B cell (primary cell): ENCODE measurements around the gene CLDN24. TPM values are rescaled to one million over a fixed set of nuclear protein-coding genes. Genes with fewer than 3 reads are reported as not detected.

Experiments used
- ATAC-seq: fragments of 200-7000 bp; cut with Tn5 transposase; one replicate; pipeline ENCODE4 v1.10.0; 2021; ENCODE audit warnings: low read depth, mild to moderate bottlenecking, moderate number of reproducible peaks, moderate library complexity
- CTCF ChIA-PET: fragments of 350-600 bp; sonication (Branson Sonifier 250); formaldehyde crosslinking; loops from one replicate; lab custom pipeline; 2021; ENCODE audit warnings: antibody characterized with exemption, inconsistent platforms; lab: Charles Lee
- POLR2A ChIA-PET: fragments of 350-600 bp; sonication (Branson Sonifier 250); formaldehyde crosslinking; loops from one replicate; lab custom pipeline; 2021; ENCODE audit warnings: antibody characterized with exemption; lab: Charles Lee
- DNase-seq: peaks from one replicate; pipeline ENCODE4 v3.0.0; 2013
- H2AFZ ChIP-seq: 2 replicates; pipeline ENCODE4 v1.6.1; 2012; ENCODE audit warnings: mild to moderate bottlenecking, low read depth, low read length; ENCODE audit not compliant: insufficient read depth, poor library complexity, severe bottlenecking
- H3K27ac ChIP-seq, 2 donors: 1 replicate in 1 of 2; 2 replicates in 1 of 2; pipeline ENCODE4 v1.5.1; 2012 to 2013; ENCODE audit warnings: low read length in 2 of 2, mild to moderate bottlenecking in 2 of 2, moderate library complexity in 1 of 2
- H3K27me3 ChIP-seq, 4 experiments: fragments of 200-600 bp in 1 of 4; sonication (generic) in 1 of 4; replicated peaks in 1 of 4; 1 replicate in 2 of 4; 2 replicates in 2 of 4; pipeline versions ENCODE4 v1.6.1 to v1.7.0; 2013 to 2016; ENCODE audit warnings: low read length in 3 of 4, mild to moderate bottlenecking in 2 of 4, mixed read lengths in 1 of 4, moderate library complexity in 1 of 4; ENCODE audit not compliant: insufficient read depth in 4 of 4, control insufficient read depth in 3 of 4; ENCODE audit errors: control extremely low read depth in 1 of 4
- H3K36me3 ChIP-seq, 2 experiments: replicated peaks in 1 of 2; 1 replicate in 1 of 2; 2 replicates in 1 of 2; pipeline versions ENCODE4 v1.6.1 to v1.7.1; 2013; ENCODE audit warnings: low read length in 1 of 2; ENCODE audit not compliant: insufficient read depth in 2 of 2, control insufficient read depth in 1 of 2; ENCODE audit errors: control extremely low read depth in 1 of 2, extremely low read depth in 1 of 2
- H3K4me1 ChIP-seq, 2 donors: fragments of 200-600 bp in 1 of 2; sonication (generic) in 1 of 2; 1 replicate in 1 of 2; 2 replicates in 1 of 2; pipeline versions ENCODE4 v1.5.1 to v1.6.1; 2013 to 2017; ENCODE audit warnings: low read length in 2 of 2; ENCODE audit not compliant: control insufficient read depth in 2 of 2, insufficient read depth in 2 of 2
- H3K4me2 ChIP-seq: replicated peaks from 2 replicates; pipeline ENCODE3; 2012; ENCODE audit warnings: mild to moderate bottlenecking, low read depth, low read length; ENCODE audit not compliant: poor library complexity, severe bottlenecking
- H3K4me3 ChIP-seq, 5 experiments: fragments of 200-600 bp in 1 of 5; sonication (generic) in 1 of 5; 1 replicate in 3 of 5; 2 replicates in 2 of 5; pipeline versions ENCODE4 v1.5.1 to v1.7.0; 2011 to 2016; ENCODE audit warnings: low read length in 4 of 5, mild to moderate bottlenecking in 4 of 5, low read depth in 2 of 5, control low read depth in 1 of 5, moderate library complexity in 1 of 5; ENCODE audit not compliant: insufficient read depth in 1 of 5; ENCODE audit errors: control extremely low read depth in 1 of 5, extremely low read depth in 1 of 5
- H3K79me2 ChIP-seq: fragments of 200-600 bp; sonication (generic); one replicate; pipeline ENCODE4 v1.6.0; 2016; ENCODE audit warnings: low read length; ENCODE audit not compliant: control insufficient read depth, insufficient read depth
- H3K9ac ChIP-seq: fragments of 200-600 bp; sonication (generic); 2 replicates; pipeline ENCODE4 v1.6.1; 2017; ENCODE audit warnings: mild to moderate bottlenecking, low read length, moderate library complexity
- H3K9me3 ChIP-seq, 3 donors: one replicate each; pipeline versions ENCODE4 v1.6.1 to v1.7.1; 2013; ENCODE audit warnings: low read length in 2 of 3; ENCODE audit not compliant: control insufficient read depth in 2 of 3, insufficient read depth in 1 of 3; ENCODE audit errors: control extremely low read depth in 1 of 3
- H4K20me1 ChIP-seq: 2 replicates; pipeline ENCODE4 v1.6.0; 2012; ENCODE audit warnings: mild to moderate bottlenecking, low read length; ENCODE audit not compliant: insufficient read depth, control insufficient read depth, poor library complexity, severe bottlenecking
- H3K27ac Mint-ChIP-seq: one replicate; pipeline ENCODE4 v1.8.0; 2021; ENCODE audit warnings: mixed read lengths
- H3K27me3 Mint-ChIP-seq: one replicate; pipeline ENCODE4 v1.8.0; 2021; ENCODE audit warnings: mixed read lengths
- H3K4me1 Mint-ChIP-seq: one replicate; pipeline ENCODE4 v1.8.0; 2021; ENCODE audit warnings: mixed read lengths
- H3K4me3 Mint-ChIP-seq: one replicate; pipeline ENCODE4 v1.8.0; 2021; ENCODE audit warnings: mixed read lengths
- H3K9me3 Mint-ChIP-seq: one replicate; pipeline ENCODE4 v1.8.0; 2022; ENCODE audit warnings: mixed read lengths; ENCODE audit not compliant: insufficient read depth
- CTCF ChIP-seq: fragments of 200-600 bp; IDR thresholded peaks from one replicate; pipeline ENCODE4 v1.8.0; 2022; ENCODE audit warnings: antibody characterized with exemption, mild to moderate bottlenecking
- EZH2 ChIP-seq: IDR thresholded peaks from 2 replicates; pipeline ENCODE4 v1.6.1; 2012; ENCODE audit warnings: borderline replicate concordance, low read depth, mild to moderate bottlenecking, moderate library complexity, low read length; ENCODE audit not compliant: insufficient read depth, poor library complexity, severe bottlenecking
- WGBS: methylation state at CpG from one replicate; pipeline ENCODE4 v1.1.5; 2013; ENCODE audit warnings: missing lambda C conversion rate; ENCODE audit not compliant: insufficient coverage; 5-methylcytosine and 5-hydroxymethylcytosine counted together
- intact Hi-C: fragments of 100-400 bp; cut with micrococcal nuclease; formaldehyde crosslinking; loops from one replicate; pipeline ENCODE4 v1.10.0; 2022
- polyA plus RNA-seq: library from polyadenylated mRNA; depleted of rRNA; stranded (reverse); fragments of >200 nt; gene quantifications from 2 replicates; pipeline ENCODE4 v1.2.3, GENCODE V29; 2012
- total RNA-seq, 2 donors: library from RNA; stranded (reverse); fragments of 120-200 nt in 1 of 2; gene quantifications; 1 replicate in 1 of 2; 2 replicates in 1 of 2; pipeline versions ENCODE4 v1.2.3 to v1.2.4, GENCODE V29; 2013 to 2022

The CLDN24 gene
- total and polyA plus RNA-seq, 2 donors (not counting 1 experiment from before 2014, with no cell fraction given): not detected

GRCh38 chr4:183299464-183299863, 22.8 kb downstream of the CLDN24 start:
- TF ChIP-seq EZH2 (no peak), CTCF (no peak)
- ChIA-PET POLR2A (no interaction called here), CTCF (no interaction called here)
- no peak overlapping the region for H3K27ac ChIP-seq
- DNase-seq (no peak), ATAC-seq (no peak)
- Mint-ChIP-seq H3K27ac (no peak overlapping the region), H3K4me1 (no peaks in the 10 kb centered on the region), H3K9me3 (no peaks in the 10 kb centered on the region), H3K27me3 (peaks cover 12% of the 10 kb centered on the region), H3K4me3 (no peak overlapping the region)
- no peak overlapping the region for H2AFZ ChIP-seq
- peaks cover 0 to 3% (median 0%) of the 10 kb centered on the region in 3 donors for H3K9me3 ChIP-seq
- no peak overlapping the region for H3K9ac ChIP-seq
- intact Hi-C loops: no loop called here
- H3K4me2 ChIP-seq: no peak overlapping the region
- 0% methylated on average over 1 of the region's 2 CpGs for WGBS
- no peaks in the 10 kb centered on the region for H3K36me3 ChIP-seq
- no peaks in the 10 kb centered on the region for H3K27me3 ChIP-seq
- H4K20me1 ChIP-seq: no peaks in the 10 kb centered on the region
- no peaks in the 10 kb centered on the region for H3K79me2 ChIP-seq
- H3K4me3 ChIP-seq: no peak overlapping the region
- no peaks in the 10 kb centered on the region for H3K4me1 ChIP-seq

- Histone ChIP-seq H3K9me3 (peaks cover 0 to 3% (median 0%) of the 10 kb centered on the region in 3 donors), H3K27me3 (no peaks in the 10 kb centered on the region), H3K27ac (no peak overlapping the region), H2AFZ (no peak overlapping the region), H3K79me2 (no peaks in the 10 kb centered on the region), H3K9ac (no peak overlapping the region), H3K4me2 (no peak overlapping the region), H3K36me3 (no peaks in the 10 kb centered on the region), H3K4me1 (no peaks in the 10 kb centered on the region), H4K20me1 (no peaks in the 10 kb centered on the region), H3K4me3 (no peak overlapping the region)
- Mint-ChIP-seq H3K4me3 (no peak overlapping the region), H3K27me3 (peaks cover 12% of the 10 kb centered on the region), H3K4me1 (no peaks in the 10 kb centered on the region), H3K27ac (no peak overlapping the region), H3K9me3 (no peaks in the 10 kb centered on the region)
- TF ChIP-seq CTCF (no peak), EZH2 (no peak)
- ATAC-seq: no peak
- 20% methylated on average over 1 of the region's 3 CpGs for WGBS
- DNase-seq: no peak
- intact Hi-C loops: no loop called here
- CTCF ChIA-PET: no interaction called here
- POLR2A ChIA-PET: no interaction called here
These were observed 24.6 kb downstream of the CLDN24 start for GRCh38 chr4:183297675-183298074.
